WTC11 (cell line): ENCODE measurements around the gene ZNF3. TPM values are rescaled to one million over a fixed set of nuclear protein-coding genes. Genes with fewer than 3 reads are reported as not detected.

Experiments used
- ATAC-seq: fragments of 200-7000 bp; cut with Tn5 transposase; 2 replicates; pipeline ENCODE4 v1.10.0; 2021; ENCODE audit warnings: mild to moderate bottlenecking, moderate library complexity
- CTCF ChIA-PET: fragments of 300-600 bp; sonication (Branson Sonifier 250); formaldehyde crosslinking; loops from one replicate; lab custom pipeline; 2021; ENCODE audit warnings: antibody characterized with exemption; lab: Charles Lee
- POLR2A ChIA-PET: fragments of 350-600 bp; sonication (Branson Sonifier 250); formaldehyde crosslinking; loops from one replicate; lab custom pipeline; 2021; ENCODE audit warnings: antibody characterized with exemption; lab: Charles Lee
- DNase-seq: peaks from one replicate; pipeline ENCODE4 v3.0.0; 2021; ENCODE audit warnings: low spot score
- H3K27ac Mint-ChIP-seq: 2 replicates; pipeline ENCODE4 v1.8.0; 2021; ENCODE audit warnings: mixed read lengths
- H3K27me3 Mint-ChIP-seq: 2 replicates; pipeline ENCODE4 v1.8.0; 2021; ENCODE audit warnings: low read depth, mild to moderate bottlenecking, moderate library complexity, mixed read lengths
- H3K36me3 Mint-ChIP-seq: 2 replicates; pipeline ENCODE4 v1.8.0; 2021; ENCODE audit warnings: mixed read lengths
- H3K4me1 Mint-ChIP-seq: 2 replicates; pipeline ENCODE4 v1.8.0; 2022; ENCODE audit warnings: mixed read lengths
- H3K4me3 Mint-ChIP-seq: 2 replicates; pipeline ENCODE4 v1.8.0; 2021; ENCODE audit warnings: mild to moderate bottlenecking, moderate library complexity, mixed read lengths
- H3K9me3 Mint-ChIP-seq: 2 replicates; pipeline ENCODE4 v1.8.0; 2021; ENCODE audit warnings: mixed read lengths
- ATF2 ChIP-seq: sonication (generic); formaldehyde crosslinking; IDR thresholded peaks from 2 replicates; pipeline ENCODE4 v1.8.1; 2022; ENCODE audit warnings: low read depth, missing genetic modification reagents, borderline replicate concordance
- E2F1 ChIP-seq: sonication (generic); formaldehyde crosslinking; IDR thresholded peaks from 2 replicates; pipeline ENCODE4 v1.8.0; 2022; ENCODE audit warnings: mild to moderate bottlenecking, missing genetic modification reagents
- ELF4 ChIP-seq: sonication (generic); formaldehyde crosslinking; IDR thresholded peaks from 2 replicates; pipeline ENCODE4 v1.8.1; 2022; ENCODE audit warnings: low read depth, mild to moderate bottlenecking, moderate library complexity, missing genetic modification reagents
- ESRRA ChIP-seq: sonication (generic); formaldehyde crosslinking; IDR thresholded peaks from 2 replicates; pipeline ENCODE4 v1.8.1; 2022; ENCODE audit warnings: mild to moderate bottlenecking, missing genetic modification reagents, borderline replicate concordance
- FOXJ3 ChIP-seq: sonication (generic); formaldehyde crosslinking; IDR thresholded peaks from 2 replicates; pipeline ENCODE4 v1.9.0; 2021; ENCODE audit warnings: missing genetic modification reagents, mild to moderate bottlenecking, borderline replicate concordance
- FOXP4 ChIP-seq: sonication (generic); formaldehyde crosslinking; IDR thresholded peaks from 2 replicates; pipeline ENCODE4 v1.8.0; 2022; ENCODE audit warnings: mild to moderate bottlenecking, missing genetic modification reagents
- HMGXB4 ChIP-seq: sonication (generic); formaldehyde crosslinking; IDR thresholded peaks from 2 replicates; pipeline ENCODE4 v1.8.1; 2023; ENCODE audit warnings: mild to moderate bottlenecking, moderate library complexity, missing genetic modification reagents
- JAZF1 ChIP-seq: fragments of 250-450 bp; sonication (Bioruptor Pico); IDR thresholded peaks from 2 replicates; pipeline ENCODE4 v1.9.0; 2021; ENCODE audit warnings: moderate library complexity, mild to moderate bottlenecking, inconsistent platforms
- JUN ChIP-seq: sonication (generic); formaldehyde crosslinking; IDR thresholded peaks from 2 replicates; pipeline ENCODE4 v1.8.0; 2023; ENCODE audit warnings: mild to moderate bottlenecking, missing genetic modification reagents
- MAX ChIP-seq: sonication (generic); formaldehyde crosslinking; IDR thresholded peaks from 2 replicates; pipeline ENCODE4 v1.8.0; 2022; ENCODE audit warnings: mild to moderate bottlenecking, missing genetic modification reagents
- MXD4 ChIP-seq: fragments of 250-450 bp; sonication (Bioruptor Pico); IDR thresholded peaks from 2 replicates; pipeline ENCODE4 v1.8.0; 2021; ENCODE audit warnings: mild to moderate bottlenecking, moderate library complexity, borderline replicate concordance
- NR1H2 ChIP-seq: sonication (generic); formaldehyde crosslinking; IDR thresholded peaks from 2 replicates; pipeline ENCODE4 v1.9.0; 2021; ENCODE audit warnings: mild to moderate bottlenecking, moderate library complexity, missing genetic modification reagents
- PRRX2 ChIP-seq: fragments of 250-450 bp; sonication (Bioruptor Pico); IDR thresholded peaks from 2 replicates; pipeline ENCODE4 v1.8.0; 2021; ENCODE audit warnings: mild to moderate bottlenecking
- TCF7 ChIP-seq: sonication (generic); formaldehyde crosslinking; IDR thresholded peaks from 2 replicates; pipeline ENCODE4 v1.8.0; 2022; ENCODE audit warnings: mild to moderate bottlenecking, low read depth, missing genetic modification reagents, moderate library complexity
- TEAD4 ChIP-seq: sonication (generic); formaldehyde crosslinking; IDR thresholded peaks from 2 replicates; pipeline ENCODE4 v1.8.0; 2022; ENCODE audit warnings: mild to moderate bottlenecking, missing genetic modification reagents
- ZMAT4 ChIP-seq: fragments of 250-450 bp; sonication (Bioruptor Pico); IDR thresholded peaks from 2 replicates; pipeline ENCODE4 v1.9.0; 2021; ENCODE audit warnings: mild to moderate bottlenecking
- ZNF121 ChIP-seq: sonication (generic); formaldehyde crosslinking; IDR thresholded peaks from 2 replicates; pipeline ENCODE4 v1.8.0; 2023; ENCODE audit warnings: missing genetic modification reagents
- ZNF138 ChIP-seq: sonication (generic); formaldehyde crosslinking; conservative IDR thresholded peaks from 2 replicates; pipeline ENCODE4 v1.8.1; 2022; ENCODE audit warnings: mild to moderate bottlenecking, moderate library complexity, missing genetic modification reagents
- ZNF232 ChIP-seq: sonication (generic); formaldehyde crosslinking; IDR thresholded peaks from 2 replicates; pipeline ENCODE4 v1.8.0; 2022; ENCODE audit warnings: mild to moderate bottlenecking, missing genetic modification reagents
- ZNF416 ChIP-seq: fragments of 250-450 bp; sonication (Bioruptor Pico); IDR thresholded peaks from 2 replicates; pipeline ENCODE4 v1.9.0; 2021; ENCODE audit warnings: mild to moderate bottlenecking, inconsistent platforms
- ZNF423 ChIP-seq: fragments of 250-450 bp; sonication (Bioruptor Pico); IDR thresholded peaks from 2 replicates; pipeline ENCODE4 v2.1.2; 2022; ENCODE audit warnings: mild to moderate bottlenecking, moderate library complexity
- ZNF425 ChIP-seq: fragments of 250-450 bp; sonication (Bioruptor Pico); conservative IDR thresholded peaks from 2 replicates; pipeline ENCODE4 v1.9.0; 2021; ENCODE audit warnings: mild to moderate bottlenecking
- ZNF512 ChIP-seq: sonication (generic); formaldehyde crosslinking; IDR thresholded peaks from 2 replicates; pipeline ENCODE4 v1.8.1; 2022; ENCODE audit warnings: missing genetic modification reagents, borderline replicate concordance
- ZNF671 ChIP-seq: fragments of 250-450 bp; sonication (Bioruptor Pico); IDR thresholded peaks from 2 replicates; pipeline ENCODE4 v1.8.0; 2021; ENCODE audit warnings: mild to moderate bottlenecking
- ZSCAN18 ChIP-seq: fragments of 250-450 bp; sonication (Bioruptor Pico); IDR thresholded peaks from 2 replicates; pipeline ENCODE4 v2.1.2; 2022; ENCODE audit warnings: mild to moderate bottlenecking, moderate library complexity
- total RNA-seq: library from RNA; stranded (reverse); gene quantifications from 3 replicates; pipeline ENCODE4 v1.2.3, GENCODE V29; 2021

ZNF3 gene
- total RNA-seq, 1 experiment from 2014 or later = 48.3 TPM

- TF ChIP-seq ZNF671 (no peak), PRRX2 (CRISPR knock-in tag) (no peak), ZNF423 (CRISPR knock-in tag) (no peak), ZNF232 (CRISPR knock-in tag) (no peak), ATF2 (CRISPR knock-in tag) (no peak), JAZF1 (CRISPR knock-in tag) (no peak), FOXJ3 (CRISPR knock-in tag) (no peak), FOXP4 (CRISPR knock-in tag) (no peak), ZNF416 (no peak)
These were observed 17.4 kb downstream of the ZNF3 start (continued) for GRCh38 chr7:100064162-100064561.

- CTCF ChIA-PET = interaction anchor here (1.2 kb wide), 1 partner anchor 150 kb away, joined by 3 read pairs; no protein-coding TSS in a partner anchor
- TF ChIP-seq JUN = no peak
- TF ChIP-seq E2F1 (CRISPR knock-in tag) = no peak
- no peak for TF ChIP-seq TEAD4 (CRISPR knock-in tag)
- TF ChIP-seq TCF7 (CRISPR knock-in tag) = no peak
- no peak for TF ChIP-seq ZNF512
- no peak for TF ChIP-seq ZNF671
- no peak for TF ChIP-seq ZNF121
- no peak for TF ChIP-seq ESRRA
- no peak for TF ChIP-seq ZSCAN18 (CRISPR knock-in tag)
- no peak for TF ChIP-seq ZNF138 (CRISPR knock-in tag)
- TF ChIP-seq NR1H2 (CRISPR knock-in tag) = no peak
- no peak for TF ChIP-seq JAZF1 (CRISPR knock-in tag)
- TF ChIP-seq ZNF425 (CRISPR knock-in tag) = no peak
- no peak for TF ChIP-seq ZMAT4 (CRISPR knock-in tag)
- TF ChIP-seq MAX (CRISPR knock-in tag) = no peak
- TF ChIP-seq ELF4 (CRISPR knock-in tag) = no peak
- no peak for TF ChIP-seq MXD4 (CRISPR knock-in tag)
- TF ChIP-seq HMGXB4 (CRISPR knock-in tag) = no peak
These were observed 18.1 kb downstream of the ZNF3 start for GRCh38 chr7:100063376-100063775.

More at GRCh38 chr7:100063376-100063775, 18.1 kb downstream of the ZNF3 start:
- DNase-seq = no peak
- H3K9me3 Mint-ChIP-seq = no peaks in the 10 kb centered on the region
- POLR2A ChIA-PET = interaction anchor here (0.7 to 1.3 kb wide), 2 partner anchors 77 to 352 kb away, joined by 4 read pairs; no protein-coding TSS in a partner anchor
- ATAC-seq = no peak
- no peak overlapping the region for H3K27ac Mint-ChIP-seq
- H3K36me3 Mint-ChIP-seq = peaks cover 62% of the 10 kb centered on the region
- no peaks in the 10 kb centered on the region for H3K4me1 Mint-ChIP-seq
- no peak overlapping the region for H3K4me3 Mint-ChIP-seq
- H3K27me3 Mint-ChIP-seq = no peaks in the 10 kb centered on the region
